ENCODE results near the gene RND3.

RND3 gene

GRCh38 chr2:150476809-150477302, 10.6 kb downstream of the RND3 start:
- no peak for DNase-seq

- no peak for DNase-seq
Observed at GRCh38 chr2:150476286-150476685, 11.2 kb downstream of the RND3 start.

GRCh38 chr2:150475479-150476250, 11.8 kb downstream of the RND3 start:
- DNase-seq, result no peak

GRCh38 chr2:150474326-150475074, 13.0 kb downstream of the RND3 start:
- DNase-seq, result no peak

GRCh38 chr2:150473767-150474166, 13.7 kb downstream of the RND3 start:
- no peak for DNase-seq

GRCh38 chr2:150472511-150472899, 15.0 kb downstream of the RND3 start:
- DNase-seq, result no peak

GRCh38 chr2:150471813-150472510, 15.5 kb downstream of the RND3 start:
- DNase-seq, result no peak

- DNase-seq, result no peak
Observed at GRCh38 chr2:150470435-150470834, 17.0 kb downstream of the RND3 start.

GRCh38 chr2:150469706-150470274, 17.7 kb downstream of the RND3 start:
- DNase-seq, result no peak

- no peak for DNase-seq
Observed at GRCh38 chr2:150468350-150468960, 19.0 kb downstream of the RND3 start.

- DNase-seq, result no peak
Observed at GRCh38 chr2:150467621-150467963, 19.9 kb downstream of the RND3 start.

GRCh38 chr2:150466741-150467620, 20.5 kb downstream of the RND3 start:
- no peak for DNase-seq

- DNase-seq, result no peak
Observed at GRCh38 chr2:150465703-150466569, 21.5 kb downstream of the RND3 start.

GRCh38 chr2:150464986-150465385, 22.5 kb downstream of the RND3 start:
- DNase-seq, result no peak

GRCh38 chr2:150464270-150464669, 23.2 kb downstream of the RND3 start:
- DNase-seq, result no peak

- DNase-seq, result no peak
Observed at GRCh38 chr2:150462770-150463169, 24.7 kb downstream of the RND3 start.

GRCh38 chr2:150459281-150459680, 28.2 kb downstream of the RND3 start:
- DNase-seq, result no peak

- DNase-seq, result no peak
Observed at GRCh38 chr2:150450765-150451164, 36.7 kb downstream of the RND3 start.

- no peak for DNase-seq
Observed at GRCh38 chr2:150449856-150450255, 37.6 kb downstream of the RND3 start.

Measured in amygdala (tissue), 56 donors.